ENCODE measurements around the gene BOK. TPM values are rescaled to one million over a fixed set of nuclear protein-coding genes. Genes with fewer than 3 reads are reported as not detected.

BOK gene
- total RNA-seq, 4 donors from 2014 or later = 49.6 to 81.6 (median 71.4) TPM

DNA sequence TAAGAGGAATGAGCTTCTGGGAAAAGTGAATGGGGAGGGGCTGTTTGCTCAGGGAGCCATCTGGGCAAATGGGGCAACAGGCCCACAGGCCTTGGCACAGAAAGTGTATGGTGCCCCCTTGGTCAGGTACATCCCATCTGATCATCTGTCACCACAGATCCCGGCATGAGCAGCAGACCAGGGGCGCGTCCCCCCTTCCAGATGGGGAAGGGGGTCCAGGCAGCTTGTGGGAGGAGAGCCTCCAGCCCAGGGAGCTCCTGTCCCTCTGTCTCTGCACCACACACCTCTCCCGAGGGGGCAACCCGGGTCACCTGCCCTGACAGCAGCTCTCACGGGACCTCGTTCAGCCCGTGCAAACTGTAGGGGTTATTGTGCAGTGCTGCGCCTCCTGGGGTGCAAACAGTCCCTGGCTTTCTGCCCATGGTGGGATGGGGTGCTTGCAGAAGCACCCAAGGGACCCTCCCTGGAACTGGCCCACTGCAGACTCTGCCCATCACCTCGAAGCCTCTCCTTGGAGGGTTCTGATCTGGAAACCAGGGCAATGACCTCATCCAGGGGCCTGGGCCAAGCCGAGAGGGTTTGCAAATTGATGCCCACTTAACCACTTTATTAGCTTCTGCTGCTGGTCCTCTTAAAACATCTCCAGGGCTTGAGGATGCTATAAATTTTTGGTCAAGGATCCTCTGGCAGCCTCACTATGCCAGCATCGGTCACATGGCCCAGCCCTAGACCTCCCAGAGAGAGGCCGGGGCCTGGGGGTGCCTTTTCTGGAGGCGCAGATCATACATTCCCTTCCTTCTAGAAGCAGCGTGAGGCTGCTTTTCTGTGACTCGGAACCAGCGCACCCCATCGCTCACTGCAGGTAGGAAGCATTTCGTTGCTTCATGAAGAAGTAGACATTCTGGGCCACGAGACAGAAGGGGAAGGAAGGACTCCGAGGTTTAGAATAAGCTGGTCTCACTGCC is 7.6 kb upstream of the BOK start:
- no peaks in the 10 kb centered on the region for H3K36me3 ChIP-seq
- peaks cover 0 to 12% (median 0%) of the 10 kb centered on the region in 4 donors for H3K4me1 ChIP-seq
- 83% methylated on average over 16 to 21 of the region's 21 CpGs for WGBS, 2 donors
- peaks cover 0 to 7% (median 0%) of the 10 kb centered on the region in 4 donors for H3K9me3 ChIP-seq
- no peak for DNase-seq (ENCODE audit: low spot score in 2 of 2)
- no peak overlapping the region for H3K27ac ChIP-seq
- H3K4me3 ChIP-seq = no peak overlapping the region
- peaks cover 0 to 49% of the 10 kb centered on the region in 2 donors for H3K27me3 ChIP-seq
- TF ChIP-seq EP300 (IDR thresholded peaks at IDR 0.05) (no peak), CTCF (IDR thresholded peaks at IDR 0.05) (no peak), POLR2A (IDR thresholded peaks at IDR 0.05) (no peak)

DNA sequence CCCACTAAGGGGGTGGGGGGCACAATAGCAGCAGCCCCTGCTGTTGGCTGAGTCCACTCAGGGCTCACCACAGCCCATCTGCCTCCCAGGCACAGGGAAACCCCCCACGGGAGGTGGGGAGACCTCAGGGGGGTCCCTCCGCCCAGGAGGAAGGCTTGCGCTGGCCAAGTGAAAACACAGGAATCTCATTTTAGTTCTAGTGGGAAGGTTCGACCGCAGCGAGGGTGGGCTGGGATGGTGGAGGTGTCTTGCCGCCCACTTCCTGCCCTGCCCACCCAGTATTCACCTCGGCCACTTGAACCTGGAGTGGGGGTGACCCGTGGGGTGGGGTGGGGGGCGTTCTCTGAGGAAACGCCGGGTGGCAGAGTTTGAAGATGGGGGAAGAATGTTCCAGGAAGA is 6.9 kb upstream of the BOK start:
- H3K27me3 ChIP-seq = peaks cover 0 to 48% of the 10 kb centered on the region in 2 donors
- H3K4me1 ChIP-seq = peaks cover 0 to 11% (median 0%) of the 10 kb centered on the region in 4 donors
- H3K27ac ChIP-seq = no peak overlapping the region
- WGBS, 2 donors = 55 to 68% methylated on average over 12 of the region's 12 CpGs
- H3K36me3 ChIP-seq = no peaks in the 10 kb centered on the region
- TF ChIP-seq POLR2A (IDR thresholded peaks at IDR 0.05) (no peak), CTCF (IDR thresholded peaks at IDR 0.05) (no peak), EP300 (IDR thresholded peaks at IDR 0.05) (no peak)
- no peak overlapping the region for H3K4me3 ChIP-seq
- DNase-seq (ENCODE audit: low spot score in 2 of 2) = no peak
- H3K9me3 ChIP-seq = peaks cover 0 to 14% (median under 1%) of the 10 kb centered on the region in 4 donors

- no peak for DNase-seq (ENCODE audit: low spot score in 2 of 2)
- WGBS, 2 donors = 61 to 68% methylated on average over 32 to 33 of the region's 33 CpGs
- H3K27me3 ChIP-seq = peaks cover 0 to 42% of the 10 kb centered on the region in 2 donors
- H3K36me3 ChIP-seq = no peaks in the 10 kb centered on the region
- H3K27ac ChIP-seq = no peak overlapping the region
- H3K4me1 ChIP-seq = peaks cover 0 to 5% (median 0%) of the 10 kb centered on the region in 4 donors
- TF ChIP-seq CTCF (IDR thresholded peaks at IDR 0.05) (no peak), EP300 (IDR thresholded peaks at IDR 0.05) (no peak), POLR2A (IDR thresholded peaks at IDR 0.05) (no peak)
- no peak overlapping the region for H3K4me3 ChIP-seq
- H3K9me3 ChIP-seq = peaks cover 0 to 20% (median 3%) of the 10 kb centered on the region in 4 donors
Observed at GRCh38 chr2:241551998-241552737, 6.4 kb upstream of the BOK start.

DNA sequence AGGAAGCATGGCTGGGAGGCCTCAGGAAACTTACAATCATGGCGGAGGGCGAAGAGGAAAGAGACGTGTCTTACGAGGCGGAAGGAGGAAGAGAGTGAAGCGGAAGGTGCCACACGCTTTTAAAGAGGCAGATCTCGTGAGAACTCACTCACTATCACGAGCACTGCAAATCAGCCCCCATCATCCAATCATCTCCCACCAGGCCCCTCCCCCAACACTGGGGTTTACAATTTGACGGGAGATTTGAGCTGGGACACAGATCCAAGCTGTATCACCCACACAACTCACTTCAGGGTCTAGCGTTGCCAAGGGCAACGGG is 5.1 kb upstream of the BOK start:
- no peak overlapping the region for H3K4me3 ChIP-seq
- no peak for DNase-seq (ENCODE audit: low spot score in 2 of 2)
- H3K9me3 ChIP-seq = peaks cover 0 to 28% (median 3%) of the 10 kb centered on the region in 4 donors
- 78 to 82% methylated on average over 10 to 12 of the region's 12 CpGs for WGBS, 2 donors
- no peak overlapping the region for H3K27ac ChIP-seq
- H3K36me3 ChIP-seq = no peaks in the 10 kb centered on the region
- peaks cover 0 to 42% of the 10 kb centered on the region in 2 donors for H3K27me3 ChIP-seq
- TF ChIP-seq POLR2A (IDR thresholded peaks at IDR 0.05) (no peak), EP300 (IDR thresholded peaks at IDR 0.05) (no peak)
- peaks cover 0 to 3% (median 0%) of the 10 kb centered on the region in 4 donors for H3K4me1 ChIP-seq

GRCh38 chr2:241553981-241554380 is 4.6 kb upstream of the BOK start:
- Histone ChIP-seq H3K27me3 (peaks cover 0 to 40% of the 10 kb centered on the region in 2 donors), H3K27ac (no peak overlapping the region), H3K4me3 (no peak overlapping the region), H3K36me3 (no peaks in the 10 kb centered on the region), H3K9me3 (peaks cover 0 to 28% (median 3%) of the 10 kb centered on the region in 4 donors), H3K4me1 (peaks cover 0 to 7% (median 0%) of the 10 kb centered on the region in 4 donors)
- WGBS, 2 donors = 60 to 68% methylated on average over 6 of the region's 6 CpGs
- TF ChIP-seq POLR2A (IDR thresholded peaks at IDR 0.05) (no peak), CTCF (IDR thresholded peaks at IDR 0.05) (no peak), EP300 (IDR thresholded peaks at IDR 0.05) (no peak)
- no peak for DNase-seq (ENCODE audit: low spot score in 2 of 2)

All from tibial nerve (tissue), 4 donors.